HG03571 (cell line): Measurements from ENCODE around the gene GNAQ.
"Not testable (repeated sequence)": the region's sequence is repeated elsewhere in the genome, so short reads cannot be mapped to it uniquely, and the experiment has no call there.

ENCODE experiments used
- ATAC-seq: cut with Tn5 transposase; IDR thresholded peaks from one replicate; pipeline ENCODE4 v1.9.1; 2021; ENCODE audit not compliant: unreplicated experiment

The GNAQ gene

GRCh38 chr9:77750981-77751340 is 280.6 kb downstream of the GNAQ start:
- ATAC-seq, result no peak

GRCh38 chr9:77750284-77750683 is 281.3 kb downstream of the GNAQ start:
- ATAC-seq, result no peak

GRCh38 chr9:77748214-77748772 is 283.3 kb downstream of the GNAQ start:
- no peak for ATAC-seq

- no peak for ATAC-seq
Measured at GRCh38 chr9:77747163-77747562, 284.4 kb downstream of the GNAQ start.

GRCh38 chr9:77744841-77745430 is 286.7 kb downstream of the GNAQ start:
- ATAC-seq, result no peak

GRCh38 chr9:77743386-77743785 is 288.2 kb downstream of the GNAQ start:
- ATAC-seq, result no peak

- no peak for ATAC-seq
Measured at GRCh38 chr9:77738932-77739331, 292.7 kb downstream of the GNAQ start.

- no peak for ATAC-seq
Measured at GRCh38 chr9:77735494-77735893, 296.1 kb downstream of the GNAQ start.

GRCh38 chr9:77731930-77732329 is 299.7 kb downstream of the GNAQ start:
- no peak for ATAC-seq

GRCh38 chr9:77731008-77731698 is 300.5 kb downstream of the GNAQ start:
- no peak for ATAC-seq

GRCh38 chr9:77729177-77729576 is 302.4 kb downstream of the GNAQ start:
- no peak for ATAC-seq

GRCh38 chr9:77726814-77727213 is 304.8 kb downstream of the GNAQ start:
- no peak for ATAC-seq

GRCh38 chr9:77726289-77726688 is 305.3 kb downstream of the GNAQ start:
- ATAC-seq, result no peak

- no peak for ATAC-seq
Measured at GRCh38 chr9:77725820-77726219, 305.8 kb downstream of the GNAQ start.

GRCh38 chr9:77725046-77725694 is 306.4 kb downstream of the GNAQ start:
- no peak for ATAC-seq

GRCh38 chr9:77721156-77721555 is 310.5 kb downstream of the GNAQ start:
- ATAC-seq, result not testable (repeated sequence)

GRCh38 chr9:77719321-77719720 is 312.3 kb downstream of the GNAQ start:
- no peak for ATAC-seq

- ATAC-seq, result not testable (repeated sequence)
Measured at GRCh38 chr9:77718298-77718640, 313.3 kb downstream of the GNAQ start.

GRCh38 chr9:77717608-77718297 is 313.9 kb downstream of the GNAQ start:
- not testable (repeated sequence) for ATAC-seq

GRCh38 chr9:77714077-77714549 is 317.5 kb downstream of the GNAQ start:
- no peak for ATAC-seq

GRCh38 chr9:77712533-77713130 is 319.0 kb downstream of the GNAQ start:
- no peak for ATAC-seq
